GM19395 (cell line): Measurements from ENCODE around the gene STIM1.
"Not testable (repeated sequence)": the region's sequence is repeated elsewhere in the genome, so short reads cannot be mapped to it uniquely, and the experiment has no call there.

Experiments
- ATAC-seq: cut with Tn5 transposase; IDR thresholded peaks from one replicate; pipeline ENCODE4 v1.9.1; 2021; ENCODE audit warnings: mild to moderate bottlenecking, moderate library complexity; ENCODE audit not compliant: unreplicated experiment

The STIM1 gene

GRCh38 chr11:4094348-4095291, 239.2 kb downstream of the STIM1 start, which contains the start of gene RRM1:
TSS of gene RRM1 (plus strand) at chr11:4094799. CDS start at chr11:4095013, 214 bp downstream.
- peak; percentile 94 for ATAC-seq

GRCh38 chr11:4095509-4096230, 240.2 kb downstream of the STIM1 start:
- ATAC-seq: no peak

- ATAC-seq: no peak
These were observed 242.7 kb downstream of the STIM1 start for GRCh38 chr11:4098026-4098621.

- ATAC-seq: no peak
These were observed 247.2 kb downstream of the STIM1 start for GRCh38 chr11:4102711-4103110.

- no peak for ATAC-seq
These were observed 247.8 kb downstream of the STIM1 start for GRCh38 chr11:4103269-4103668.

GRCh38 chr11:4105916-4106315, 250.5 kb downstream of the STIM1 start:
- ATAC-seq: no peak

GRCh38 chr11:4111834-4112233, 256.4 kb downstream of the STIM1 start:
- ATAC-seq: no peak

GRCh38 chr11:4115128-4115527, 259.7 kb downstream of the STIM1 start:
- no peak for ATAC-seq

- ATAC-seq: no peak
These were observed 262.6 kb downstream of the STIM1 start for GRCh38 chr11:4118107-4118506.

- no peak for ATAC-seq
These were observed 267.8 kb downstream of the STIM1 start for GRCh38 chr11:4123218-4123617.

GRCh38 chr11:4125141-4125540, 269.7 kb downstream of the STIM1 start:
- no peak for ATAC-seq

GRCh38 chr11:4127357-4127756, 271.9 kb downstream of the STIM1 start:
- no peak for ATAC-seq

- ATAC-seq: not testable (repeated sequence)
These were observed 274.8 kb downstream of the STIM1 start for GRCh38 chr11:4130219-4130618.

- ATAC-seq: no peak
These were observed 279.3 kb downstream of the STIM1 start for GRCh38 chr11:4134806-4135205.

- ATAC-seq: no peak
These were observed 283.0 kb downstream of the STIM1 start for GRCh38 chr11:4138497-4138896.

GRCh38 chr11:4140067-4140636, 284.7 kb downstream of the STIM1 start:
- ATAC-seq: no peak
